ENCODE data around the gene MDGA2.
"Not testable (repeated sequence)": the region's sequence is repeated elsewhere in the genome, so short reads cannot be mapped to it uniquely, and the experiment has no call there.

The MDGA2 gene

DNA sequence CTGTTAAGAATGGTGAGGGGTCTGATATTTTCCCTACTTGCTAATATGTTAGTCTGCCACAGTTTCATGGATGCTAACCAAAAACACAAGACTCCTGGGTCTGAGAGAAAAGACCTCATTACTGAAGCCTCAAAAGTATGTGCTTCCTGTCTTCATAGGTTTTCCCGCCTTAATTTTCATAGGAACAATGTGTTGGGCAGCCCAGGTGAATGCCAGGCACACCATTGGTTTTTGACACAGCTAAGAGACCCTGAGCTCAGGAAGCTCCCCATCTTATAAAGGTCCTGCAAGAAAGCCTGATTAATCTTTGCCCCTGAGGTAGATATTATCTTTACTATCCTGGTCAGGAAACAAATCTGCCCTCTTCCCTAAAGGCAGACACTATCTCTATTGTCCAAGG is 464.1 kb downstream of the MDGA2 start:
- no peak for DNase-seq

DNA sequence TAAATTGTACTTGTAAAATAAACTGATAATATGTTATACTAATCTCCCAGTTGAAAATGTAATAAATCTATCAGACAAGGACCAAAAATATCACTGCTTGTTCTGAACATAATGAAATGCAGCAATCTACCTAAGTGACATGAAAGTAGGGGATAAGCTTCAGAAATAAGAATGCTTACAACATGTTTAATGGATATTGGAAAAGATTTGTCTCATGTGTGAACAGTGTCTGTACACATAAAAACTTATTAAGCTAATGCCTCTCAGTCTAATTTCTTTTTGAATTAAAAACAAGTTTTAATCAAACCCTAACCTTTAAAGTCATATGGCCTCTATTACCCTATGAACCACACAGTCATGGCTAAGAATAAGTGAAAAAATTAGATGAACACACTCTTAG is 465.3 kb downstream of the MDGA2 start:
- no peak for DNase-seq

DNA sequence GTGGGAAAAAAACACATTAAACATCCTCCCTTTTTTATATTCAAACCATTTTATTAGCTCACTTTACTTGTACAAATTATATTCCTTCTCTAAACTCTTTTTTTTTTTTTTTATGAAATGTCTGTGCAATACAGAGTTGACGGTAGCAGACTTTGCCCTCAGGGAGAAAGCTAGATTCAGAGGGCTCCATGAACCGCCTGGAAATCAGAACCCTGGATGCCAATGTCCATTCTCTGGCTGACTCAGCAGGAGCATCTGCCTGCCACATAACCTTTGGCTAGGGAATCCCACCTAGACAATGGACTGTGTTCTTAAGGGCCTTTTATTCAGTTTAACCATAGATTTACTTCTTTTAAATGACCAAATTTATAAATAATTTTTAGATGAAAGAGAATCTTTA is 467.0 kb downstream of the MDGA2 start:
- DNase-seq, result no peak

DNA sequence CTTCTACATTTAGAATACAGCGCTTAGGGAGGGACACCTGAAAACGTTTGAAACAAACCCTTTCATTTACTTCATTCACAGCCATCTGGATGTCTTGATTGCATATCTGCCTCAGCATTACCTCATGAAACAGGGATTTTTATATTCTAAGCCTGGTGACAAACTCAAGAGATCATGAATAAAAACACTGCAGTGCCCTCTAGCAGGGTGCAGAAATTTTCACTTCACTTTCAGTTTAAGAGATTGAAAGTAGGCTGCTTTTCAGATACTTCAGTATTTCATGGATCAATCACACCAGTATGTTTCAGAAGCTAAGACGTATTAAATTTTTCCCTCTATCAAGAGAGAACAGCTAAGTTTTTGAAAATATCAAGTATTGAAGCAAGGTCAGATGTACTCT is 467.8 kb downstream of the MDGA2 start:
- DNase-seq, result no peak

DNA sequence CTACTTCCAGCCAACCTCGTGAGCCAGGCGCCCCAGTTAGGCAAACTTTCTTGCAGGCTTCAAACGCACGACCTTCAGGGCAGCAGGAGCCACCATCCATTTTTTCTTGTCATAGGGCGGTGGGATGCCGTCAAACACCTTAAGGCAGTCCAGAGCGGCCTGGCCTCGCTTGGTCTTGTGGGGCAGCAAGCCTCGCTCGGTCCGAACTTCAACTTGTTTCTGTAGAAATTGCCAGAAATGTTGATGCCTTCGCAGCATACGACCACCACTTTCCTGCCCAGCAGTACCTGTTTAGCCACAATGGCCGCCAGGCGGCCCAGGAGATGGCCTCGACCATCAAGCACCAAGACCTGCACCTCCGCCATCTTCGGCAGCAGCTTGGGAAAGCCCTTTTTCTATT is 474.7 kb downstream of the MDGA2 start:
- no peak for DNase-seq

DNA sequence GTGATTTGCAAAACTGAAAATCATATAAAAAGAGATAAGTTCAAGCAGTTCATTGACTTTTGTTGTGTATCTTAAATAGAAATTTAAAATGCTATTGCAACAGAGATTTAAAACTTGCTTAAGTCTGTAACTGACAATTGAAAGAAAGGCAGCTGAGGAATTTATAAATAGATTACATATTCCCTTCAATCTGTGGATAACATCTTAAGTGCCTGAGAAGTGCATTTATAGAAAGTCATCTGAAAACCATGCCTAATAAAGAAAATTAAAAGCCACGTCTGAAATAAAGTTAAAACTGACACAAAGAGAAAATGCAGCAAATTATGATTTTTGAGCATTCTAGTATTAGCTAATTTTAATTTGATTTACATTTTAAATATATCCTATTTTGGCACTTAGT is 479.8 kb downstream of the MDGA2 start:
- no peak for DNase-seq

DNA sequence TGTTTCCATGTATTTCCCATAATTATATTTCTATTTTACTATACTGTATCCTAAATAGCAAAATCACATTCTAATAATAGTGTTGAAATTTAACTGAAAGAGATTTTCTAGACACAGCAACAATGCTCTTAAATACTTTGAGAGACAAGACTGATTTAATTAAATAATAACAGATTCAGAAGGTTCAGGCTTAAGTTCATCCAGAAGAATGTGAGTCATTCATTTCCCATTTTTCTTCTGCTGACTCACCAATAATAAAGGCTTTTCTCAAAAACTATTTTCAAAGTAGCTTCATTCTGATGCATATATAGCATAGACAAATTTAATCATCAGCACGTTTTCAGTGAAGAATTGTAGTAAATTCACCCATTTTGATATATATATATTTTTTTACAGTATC is 481.4 kb downstream of the MDGA2 start:
- no peak for DNase-seq

DNA sequence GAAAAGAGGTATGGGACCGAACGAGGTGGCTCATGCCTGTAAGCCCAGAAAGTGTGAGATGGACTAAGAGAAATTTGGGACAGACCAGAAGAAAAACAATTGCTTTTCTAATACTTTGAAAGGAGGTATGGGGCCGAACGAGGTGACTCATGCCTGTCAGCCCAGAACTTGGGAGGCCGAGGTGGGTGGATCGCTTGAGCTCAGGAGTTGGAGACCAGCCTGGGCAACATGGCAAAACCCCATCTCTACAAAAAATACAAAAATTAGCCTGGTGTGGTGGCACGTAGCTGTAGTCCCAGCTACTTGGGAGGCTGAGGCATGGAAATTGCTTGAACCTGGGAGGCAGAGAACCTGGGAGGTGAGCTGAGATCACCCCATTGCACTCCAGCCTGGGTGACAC is 483.2 kb downstream of the MDGA2 start:
- not testable (repeated sequence) for DNase-seq

DNA sequence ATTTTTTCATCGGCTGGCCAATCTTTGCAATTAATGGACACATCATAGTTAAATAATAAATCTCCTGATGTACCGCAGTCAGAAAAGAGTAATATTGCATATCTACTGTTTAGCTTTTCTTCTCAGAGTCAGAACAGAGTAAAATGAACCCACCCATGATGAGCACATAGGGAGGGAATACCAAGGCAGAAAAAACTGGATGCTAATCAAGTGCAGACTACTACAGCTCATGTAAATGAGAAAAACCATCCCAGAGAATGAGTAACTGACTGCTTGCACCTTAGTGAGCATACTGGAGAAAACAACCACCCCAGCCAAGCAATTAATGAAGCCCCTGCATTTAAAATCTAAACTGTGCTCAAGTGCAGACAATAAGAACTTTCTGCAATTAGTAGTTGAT is 483.7 kb downstream of the MDGA2 start:
- DNase-seq, result no peak

DNA sequence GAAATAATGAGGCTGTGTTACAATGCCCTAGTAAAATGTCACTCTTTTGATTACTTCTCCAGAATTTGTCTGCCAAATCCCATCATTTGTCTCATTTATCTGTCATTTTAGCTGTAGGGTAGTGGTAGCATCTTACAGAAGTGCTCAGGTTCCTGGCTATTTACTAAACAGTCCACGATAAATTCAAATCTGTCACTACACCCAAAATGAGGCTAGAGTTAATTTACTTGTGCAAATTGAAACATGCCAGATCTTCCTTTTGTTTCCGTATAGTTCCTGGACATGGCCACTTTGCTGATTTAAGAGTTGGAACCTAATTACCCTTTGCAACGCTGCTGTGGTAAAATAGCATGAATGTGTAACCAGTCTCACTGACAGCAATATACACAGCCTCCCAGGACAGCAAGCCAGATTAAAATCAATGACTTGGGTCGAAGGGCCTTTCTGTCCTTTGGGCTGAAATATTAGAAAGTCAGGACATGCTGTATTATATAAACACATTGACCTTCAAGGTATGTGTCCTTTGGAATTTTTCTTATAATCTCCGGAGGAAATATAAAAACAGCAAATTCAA is 485.4 kb downstream of the MDGA2 start:
- DNase-seq, result no peak

DNA sequence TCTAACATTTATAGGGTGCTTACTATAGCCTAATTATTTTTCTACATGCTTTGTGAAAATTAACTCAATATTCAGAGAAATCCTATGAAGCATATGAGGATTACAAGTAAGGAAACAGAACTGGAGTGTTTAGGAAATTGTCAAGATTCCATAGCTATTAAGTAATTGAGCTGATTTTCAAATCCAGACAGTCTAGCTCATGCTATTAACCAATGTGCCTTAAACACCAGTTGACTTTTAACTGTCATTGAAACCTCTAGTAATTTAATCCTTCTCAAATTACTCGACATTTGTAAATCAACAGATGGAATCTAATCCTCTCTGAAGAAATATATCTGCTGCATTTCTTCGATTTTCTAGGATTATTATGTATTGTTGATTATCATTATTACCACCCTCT is 488.9 kb downstream of the MDGA2 start:
- no peak for DNase-seq

DNA sequence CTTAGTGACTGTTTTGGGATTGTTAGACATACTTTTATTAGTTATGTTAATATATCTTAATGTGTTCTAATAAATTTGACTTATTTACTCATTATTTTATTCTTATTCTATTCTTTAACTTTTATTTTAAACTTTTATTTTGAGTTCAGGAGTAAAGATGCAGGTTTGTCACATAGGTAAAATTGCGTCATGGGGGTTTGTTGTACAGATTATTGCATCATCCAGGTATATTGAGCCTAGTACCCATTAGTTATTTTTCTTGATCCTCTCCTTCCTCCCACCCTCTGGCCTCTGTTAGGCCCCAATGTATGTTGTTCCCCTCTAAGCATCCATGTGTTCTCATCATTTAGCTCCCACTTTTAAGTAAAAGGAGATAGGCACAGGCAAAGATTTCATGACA is 495.5 kb downstream of the MDGA2 start:
- no peak for DNase-seq

DNA sequence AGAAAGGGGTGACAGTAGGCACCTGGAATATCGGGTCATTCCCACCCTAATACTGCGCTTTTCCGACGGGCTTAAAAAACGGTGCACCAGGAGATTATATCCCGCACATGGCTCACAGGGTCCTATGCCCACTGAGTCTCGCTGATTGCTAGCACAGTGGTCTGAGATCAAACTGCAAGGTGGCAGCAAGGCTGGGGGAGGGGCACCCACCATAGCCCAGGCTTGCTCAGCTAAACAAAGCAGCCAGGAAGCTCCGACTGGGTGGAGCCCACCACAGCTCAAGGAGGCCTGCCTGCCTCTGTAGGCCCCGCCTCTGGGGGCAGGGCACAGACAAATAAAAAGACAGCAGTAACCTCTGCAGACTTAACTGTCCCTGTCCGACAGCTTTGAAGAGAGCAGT is 503.5 kb downstream of the MDGA2 start:
- not testable (repeated sequence) for DNase-seq

DNA sequence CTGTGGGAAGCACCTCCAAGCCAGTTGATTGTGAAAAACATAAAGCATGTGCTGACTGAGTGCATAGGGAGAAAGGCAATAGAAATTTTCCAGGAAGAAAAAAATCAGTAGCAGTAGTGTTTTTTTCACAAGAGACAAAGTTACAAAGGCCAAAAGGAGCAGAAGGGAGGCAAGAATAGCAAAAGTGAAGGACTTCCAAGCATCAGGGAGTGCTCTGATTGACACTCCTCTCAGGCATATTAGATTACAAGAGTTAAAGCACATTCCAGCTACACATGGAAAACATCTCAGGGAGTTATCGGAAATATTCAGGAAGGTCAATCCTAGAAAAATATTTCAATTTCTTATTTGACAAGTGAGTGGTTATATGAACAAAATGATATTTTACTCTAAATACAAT is 508.0 kb downstream of the MDGA2 start:
- no peak for DNase-seq

DNA sequence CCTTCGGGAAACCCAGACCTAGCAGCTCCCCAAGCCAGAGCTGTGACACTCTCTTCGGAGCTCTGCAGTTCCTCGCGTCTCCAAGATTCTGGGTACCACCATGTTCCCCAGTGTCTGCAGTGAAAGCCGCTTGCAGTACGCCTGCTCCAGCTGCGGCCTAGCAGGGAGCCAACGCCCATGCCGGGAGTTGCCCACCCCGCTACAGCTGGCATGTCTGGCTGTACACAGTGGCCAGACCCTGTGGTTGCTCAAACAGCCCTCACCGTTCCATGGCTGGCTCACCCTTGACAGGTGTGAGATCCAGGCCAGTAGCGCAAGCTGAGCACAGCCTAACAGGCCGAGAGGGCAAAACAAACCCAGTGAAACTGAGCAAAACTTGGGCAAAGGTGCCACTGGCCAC is 520.0 kb downstream of the MDGA2 start:
- no peak for DNase-seq

DNA sequence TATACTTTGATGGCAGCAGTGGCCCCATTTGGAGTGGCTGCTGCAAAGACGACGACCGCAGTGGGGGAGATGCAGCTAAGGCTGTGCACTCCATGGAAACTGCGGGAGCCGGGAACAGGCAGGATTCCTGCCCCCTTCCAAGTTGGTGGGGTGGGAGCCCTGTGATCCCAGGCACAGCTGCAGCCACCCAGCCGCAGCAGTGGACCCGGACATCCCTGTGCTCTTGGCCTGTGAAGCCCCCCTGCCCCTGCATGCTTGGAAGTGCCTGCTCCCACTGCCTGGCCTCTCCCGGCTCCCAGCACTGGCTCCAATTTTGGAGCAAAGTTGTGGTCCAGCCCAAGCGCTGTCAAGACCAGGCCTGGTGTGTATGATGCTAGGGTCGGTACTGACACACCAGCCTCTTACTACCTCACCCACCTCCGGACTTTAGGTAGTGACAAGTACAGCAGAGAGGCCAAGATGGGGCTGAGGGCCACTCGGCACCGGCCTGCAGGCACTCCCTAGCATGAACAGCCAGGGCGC is 521.1 kb downstream of the MDGA2 start:
- no peak for DNase-seq

DNA sequence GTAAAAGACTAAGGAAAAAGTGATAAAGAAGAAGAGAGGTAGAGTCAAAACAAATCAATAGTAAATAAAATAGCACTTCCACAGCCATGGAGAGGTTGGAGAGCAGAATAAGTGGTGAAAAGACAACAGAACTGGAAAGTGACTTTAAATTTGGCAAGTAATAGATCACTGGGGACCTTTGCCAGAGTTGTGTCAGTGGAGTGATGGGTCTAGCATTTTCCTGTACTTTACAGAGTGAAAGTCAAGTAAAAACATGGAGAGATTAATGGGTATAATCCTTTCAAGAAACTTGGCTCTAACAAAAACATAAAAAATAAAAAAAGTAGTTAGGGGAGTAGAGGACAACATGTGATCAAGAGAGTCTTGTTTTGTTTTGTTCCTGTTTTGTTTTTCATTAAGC is 521.7 kb downstream of the MDGA2 start:
- no peak for DNase-seq

DNA sequence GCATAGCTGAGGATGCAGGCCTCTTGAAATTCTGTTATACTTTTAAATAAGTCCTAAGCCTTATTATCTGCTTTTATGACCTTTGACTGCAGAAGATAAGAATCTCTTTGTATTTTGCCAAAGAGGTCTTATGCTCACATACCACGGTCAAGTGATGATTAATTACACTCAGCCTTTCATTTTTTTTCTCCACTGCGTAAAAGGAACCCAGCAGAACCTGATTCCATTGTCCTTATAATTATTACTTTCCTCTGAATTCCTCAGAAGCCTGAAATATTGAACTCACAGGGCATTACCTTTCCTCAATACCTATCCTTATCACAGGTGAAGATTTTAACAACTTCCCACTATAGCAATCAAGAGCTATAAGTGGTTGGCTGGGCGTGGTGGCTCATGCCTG is 525.1 kb downstream of the MDGA2 start:
- no peak for DNase-seq

DNA sequence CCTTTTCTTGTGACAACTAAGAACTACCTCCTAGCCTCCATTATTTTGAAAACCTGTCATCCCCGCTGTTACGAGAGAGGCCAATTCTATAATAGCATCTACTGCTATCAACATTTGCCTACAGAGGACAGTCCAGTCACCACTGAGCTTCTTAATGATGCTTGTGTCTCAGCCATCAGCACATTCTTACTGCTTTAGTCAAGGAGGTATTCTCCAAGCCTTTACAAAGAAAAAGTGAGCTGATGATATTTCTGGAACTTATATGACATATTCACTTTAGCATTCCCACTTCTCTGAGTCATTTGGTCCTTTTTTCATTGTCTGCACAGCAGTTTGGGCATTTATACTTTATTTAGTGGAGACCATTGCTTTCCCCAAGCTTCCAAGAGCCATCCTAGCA is 526.1 kb downstream of the MDGA2 start:
- DNase-seq, result no peak

DNA sequence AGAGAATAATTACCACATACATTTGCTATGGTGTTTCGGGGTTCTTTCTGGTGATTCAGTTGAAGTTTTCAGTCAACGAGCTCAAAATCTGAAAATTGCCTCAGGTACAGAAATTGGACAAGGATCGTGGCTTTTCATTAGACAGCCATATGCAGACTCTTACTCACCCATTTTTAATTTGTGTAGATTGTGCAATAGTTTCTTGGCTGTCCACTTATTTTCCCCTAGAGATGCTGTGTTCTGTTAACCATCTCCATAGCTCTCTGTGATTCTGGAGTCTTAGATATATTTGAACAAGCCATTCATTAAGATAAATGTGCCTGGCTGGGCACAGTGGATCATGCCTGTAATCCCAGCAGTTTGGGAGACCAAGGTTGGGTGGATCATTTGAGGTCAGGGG is 526.7 kb downstream of the MDGA2 start:
- DNase-seq, result no peak

DNA sequence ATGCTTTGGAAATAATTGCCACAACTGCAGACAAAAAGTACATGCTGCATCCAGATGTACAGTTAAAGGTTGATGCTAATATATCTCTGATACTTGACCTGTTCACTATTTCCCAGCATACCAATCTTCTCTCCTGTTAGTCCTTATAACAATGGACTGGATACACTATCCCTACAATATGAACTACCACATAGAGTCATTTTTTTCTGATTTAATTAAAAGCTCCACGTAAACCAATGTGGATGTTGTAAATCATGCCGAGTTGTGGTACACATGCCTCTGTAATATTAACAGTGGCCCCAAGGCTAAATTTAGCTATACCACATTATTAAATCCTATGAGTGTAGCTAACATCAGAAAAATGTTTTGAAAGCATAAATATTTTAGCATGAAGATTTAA is 554.8 kb downstream of the MDGA2 start:
- no peak for DNase-seq

DNA sequence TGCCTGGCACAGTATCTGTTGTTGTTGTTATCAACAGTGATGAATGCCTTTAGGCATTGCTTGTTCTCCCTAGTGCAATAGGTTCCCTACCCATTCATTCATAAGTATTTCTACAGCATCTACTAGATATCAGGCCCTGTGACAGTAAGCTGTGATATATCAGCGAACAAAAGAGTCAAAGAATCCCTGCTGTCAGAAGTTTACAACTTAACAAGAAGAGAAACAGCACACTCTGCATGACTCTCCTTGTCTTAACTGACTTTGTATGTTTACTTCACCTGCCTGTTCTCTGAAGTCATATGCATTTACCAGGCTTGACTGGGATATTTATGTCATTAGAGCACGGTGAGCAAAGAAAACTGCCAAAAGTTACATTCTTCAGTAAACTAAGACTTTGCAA is 571.6 kb downstream of the MDGA2 start:
- DNase-seq, result no peak

DNA sequence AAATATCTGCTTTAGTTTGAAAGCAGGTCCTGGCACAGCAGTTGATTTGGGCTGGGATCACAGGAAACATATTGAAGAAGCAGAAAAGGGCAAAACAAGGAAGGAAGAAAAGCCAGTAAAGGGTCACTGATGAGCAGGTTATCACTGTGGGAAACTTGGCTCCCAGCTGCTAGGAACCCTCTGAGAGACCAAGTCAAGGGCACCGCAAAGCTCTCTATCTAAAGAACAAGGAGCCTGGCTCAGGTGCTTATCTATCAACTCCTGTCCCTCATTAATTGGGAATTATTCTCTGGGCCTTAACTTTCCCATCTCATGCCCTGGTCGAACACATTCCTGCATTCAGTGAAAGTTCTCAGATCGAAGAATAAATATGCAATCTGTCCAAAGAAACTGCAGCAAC is 572.9 kb downstream of the MDGA2 start:
- no peak for DNase-seq

DNA sequence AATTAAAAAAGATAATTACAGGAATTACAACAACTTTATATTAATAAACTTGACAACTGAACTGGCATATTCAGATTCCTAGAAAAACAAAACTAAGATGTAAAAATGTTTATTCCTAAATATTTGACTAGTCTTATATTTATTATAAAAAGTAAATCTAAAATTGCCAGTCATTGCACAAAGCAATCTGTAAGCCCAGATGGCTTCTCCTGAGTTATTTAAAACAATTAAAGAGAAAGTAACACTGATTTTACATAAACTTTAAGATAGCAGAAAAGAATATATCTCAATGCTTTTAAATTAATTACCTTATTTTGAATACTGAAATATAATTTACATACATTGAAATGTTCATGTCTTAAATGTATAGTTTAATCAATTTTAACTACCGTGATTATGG is 589.7 kb downstream of the MDGA2 start:
- DNase-seq, result no peak

DNA sequence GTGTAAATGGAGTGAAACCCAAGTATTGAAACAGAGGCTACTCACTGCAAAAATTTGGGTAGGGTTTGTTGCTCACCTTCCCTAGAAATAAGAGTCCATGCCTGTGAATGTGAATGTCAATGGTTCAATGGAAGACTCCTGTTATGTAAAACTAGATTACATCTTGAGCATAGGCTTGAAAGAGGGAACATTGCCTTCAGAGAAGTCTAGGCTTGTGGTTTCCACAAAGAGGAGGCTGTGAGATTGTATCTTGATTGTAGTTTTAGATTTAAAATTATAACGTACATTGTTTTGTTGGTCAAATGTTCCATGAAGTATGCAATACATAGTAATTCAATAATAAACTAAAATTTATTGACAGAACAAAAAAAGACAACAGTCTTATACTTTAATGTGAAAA is 610.1 kb downstream of the MDGA2 start:
- DNase-seq, result no peak

DNA sequence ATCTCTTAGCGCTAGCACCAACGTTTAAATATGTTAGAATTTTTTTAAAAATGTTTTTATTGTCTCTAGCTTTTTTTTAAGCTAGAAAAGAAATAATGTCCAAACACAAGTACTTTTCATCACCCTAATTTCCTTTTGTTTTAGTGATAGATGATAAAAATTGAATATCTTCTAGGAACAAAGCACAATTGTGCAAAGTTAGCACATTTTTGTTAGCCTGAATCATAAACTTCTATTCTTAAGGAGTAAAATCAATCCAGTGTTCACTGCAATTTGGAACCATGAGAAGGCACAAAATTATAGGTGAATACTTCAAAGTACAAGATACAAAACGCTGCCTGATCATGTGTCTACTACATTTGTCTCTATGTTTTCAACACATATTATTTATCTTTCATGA is 615.4 kb downstream of the MDGA2 start:
- DNase-seq, result no peak
